Natural killer cell treated with Interleukin-12 subunit alpha and Interleukin-12 subunit beta and Interleukin-15 and Interleukin-18, amount 100 ng/mL, for 72 hours (primary cell): ENCODE measurements around the gene KCNN1. TPM values are rescaled to one million over a fixed set of nuclear protein-coding genes. Genes with fewer than 3 reads are reported as not detected.
"Not testable (repeated sequence)": the region's sequence is repeated elsewhere in the genome, so short reads cannot be mapped to it uniquely, and the experiment has no call there.

Source experiments
- ATAC-seq, 2 donors: fragments of 150-1000 bp; cut with Tn5 transposase in 1 of 2; sonication (Bioruptor Pico), chemical (Tn5 transposase) in 1 of 2; 2 replicates each; pipeline ENCODE4 v1.10.0; 2021
- DNase-seq: peaks from one replicate; pipeline ENCODE4 v3.0.0; 2022; ENCODE audit warnings: low spot score
- H3K27ac Mint-ChIP-seq, 2 donors: 1 replicate in 1 of 2; 2 replicates in 1 of 2; pipeline ENCODE4 v1.8.0; 2022; ENCODE audit warnings: mixed read lengths in 2 of 2, mild to moderate bottlenecking in 1 of 2, moderate library complexity in 1 of 2
- H3K27me3 Mint-ChIP-seq, 2 donors: 1 replicate in 1 of 2; 2 replicates in 1 of 2; pipeline ENCODE4 v1.8.0; 2022; ENCODE audit warnings: mixed read lengths in 2 of 2
- H3K36me3 Mint-ChIP-seq: one replicate; pipeline ENCODE4 v1.8.0; 2022; ENCODE audit warnings: mixed read lengths
- H3K4me1 Mint-ChIP-seq, 2 donors: 1 replicate in 1 of 2; 2 replicates in 1 of 2; pipeline ENCODE4 v1.8.0; 2022; ENCODE audit warnings: low read depth in 2 of 2, mixed read lengths in 2 of 2, mild to moderate bottlenecking in 1 of 2
- H3K4me3 Mint-ChIP-seq: one replicate; pipeline ENCODE4 v1.8.0; 2022; ENCODE audit warnings: mixed read lengths
- H3K9me3 Mint-ChIP-seq: 2 replicates; pipeline ENCODE4 v1.8.0; 2022; ENCODE audit warnings: mixed read lengths
- total RNA-seq, 2 donors: library from RNA; stranded (reverse); gene quantifications; one replicate each; pipeline ENCODE4 v1.2.3, GENCODE V29; 2022

KCNN1 gene
- total RNA-seq, 2 donors from 2014 or later = 1.0 to 1.3 TPM

DNA sequence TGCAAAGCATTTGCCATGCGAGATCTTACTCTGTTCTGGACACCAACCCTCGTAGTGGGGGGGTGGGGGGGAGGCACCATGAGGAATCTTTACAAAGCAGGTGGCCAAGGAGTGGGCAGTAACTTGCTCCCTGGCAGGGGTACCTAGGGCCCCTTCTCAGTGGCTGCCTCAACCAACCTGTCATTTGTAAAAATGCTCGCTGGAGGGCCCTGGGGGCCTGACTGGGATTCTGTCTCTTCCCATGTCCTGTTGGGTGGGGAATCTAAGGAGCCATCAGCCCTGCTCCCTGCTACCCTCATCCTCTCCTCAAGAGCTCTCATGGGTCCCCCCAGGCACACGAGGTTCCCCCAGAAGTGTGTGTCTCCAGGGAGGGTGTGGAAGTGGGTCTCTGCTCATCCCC is 1.5 kb downstream of the KCNN1 start:
- Mint-ChIP-seq H3K36me3 (no peaks in the 10 kb centered on the region), H3K9me3 (no peaks in the 10 kb centered on the region), H3K4me1 (peaks cover 0 to 6% of the 10 kb centered on the region in 2 donors), H3K27ac (no peak overlapping the region), H3K4me3 (no peak overlapping the region), H3K27me3 (peaks cover 21 to 31% of the 10 kb centered on the region in 2 donors)
- DNase-seq (no peak), ATAC-seq (no peak)

DNA sequence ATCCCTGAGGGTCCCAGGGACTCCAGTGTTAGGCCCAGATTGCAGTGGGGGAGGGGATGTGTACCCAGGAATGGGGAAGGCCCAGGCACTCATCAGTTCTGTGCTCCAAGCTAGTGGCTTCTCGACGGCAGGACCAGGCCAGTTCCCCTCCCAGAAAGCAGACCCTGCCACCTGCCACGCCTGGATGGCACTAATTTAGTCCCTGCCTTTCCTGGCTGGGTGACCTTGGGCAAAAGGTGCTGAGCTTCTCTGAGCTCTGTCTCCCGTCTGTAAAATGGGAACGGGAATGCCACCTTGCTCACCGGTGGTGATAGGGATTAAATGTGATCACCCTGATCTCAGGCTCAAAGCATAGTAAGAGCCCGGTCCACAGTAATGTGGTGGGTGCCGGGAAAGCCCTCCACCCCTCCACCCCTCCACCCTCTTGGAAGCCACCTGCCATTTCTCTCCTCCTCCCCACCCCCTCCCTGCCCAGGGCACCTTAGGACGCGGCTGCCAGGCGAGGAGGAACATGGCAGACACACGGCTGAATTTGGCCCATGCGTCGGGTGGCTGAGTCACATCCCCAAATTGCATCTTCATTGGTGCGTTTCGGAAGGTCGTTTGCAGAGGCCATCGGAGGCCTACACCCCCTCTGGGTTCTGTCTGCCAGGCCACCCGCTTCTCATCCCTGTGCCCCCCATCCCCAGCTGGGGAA is 2.3 kb downstream of the KCNN1 start:
- H3K4me3 Mint-ChIP-seq = no peak overlapping the region
- ATAC-seq (no peak), DNase-seq (no peak)
- H3K4me1 Mint-ChIP-seq = peaks cover 0 to 6% of the 10 kb centered on the region in 2 donors
- H3K9me3 Mint-ChIP-seq = no peaks in the 10 kb centered on the region
- H3K27ac Mint-ChIP-seq = no peak overlapping the region
- peaks cover 21 to 24% of the 10 kb centered on the region in 2 donors for H3K27me3 Mint-ChIP-seq
- no peaks in the 10 kb centered on the region for H3K36me3 Mint-ChIP-seq

DNA sequence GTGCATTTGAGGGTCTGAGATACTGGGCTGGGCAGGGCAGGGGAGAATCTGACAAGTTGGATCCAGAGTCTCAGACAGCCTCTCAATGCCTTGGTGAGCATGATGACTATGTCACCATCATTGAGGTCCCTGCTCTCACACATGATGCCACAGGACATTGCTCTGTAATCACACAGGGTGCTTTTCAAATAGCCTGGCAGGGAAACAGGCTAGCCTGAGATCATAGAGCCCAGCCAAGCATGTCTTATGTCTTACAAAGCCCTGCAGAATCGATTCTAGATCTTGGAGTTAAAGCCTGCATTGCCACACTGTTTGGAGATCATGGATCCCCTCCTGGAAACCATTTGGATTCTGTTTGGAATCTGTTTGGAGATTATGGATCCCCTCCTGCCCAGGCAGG is 5.3 kb downstream of the KCNN1 start:
- no peak overlapping the region for H3K4me3 Mint-ChIP-seq
- H3K27ac Mint-ChIP-seq = no peak overlapping the region
- H3K27me3 Mint-ChIP-seq = peaks cover 0 to 5% of the 10 kb centered on the region in 2 donors
- peaks cover 0 to 3% of the 10 kb centered on the region in 2 donors for H3K4me1 Mint-ChIP-seq
- no peaks in the 10 kb centered on the region for H3K36me3 Mint-ChIP-seq
- no peaks in the 10 kb centered on the region for H3K9me3 Mint-ChIP-seq
- DNase-seq (no peak), ATAC-seq (no peak)

DNA sequence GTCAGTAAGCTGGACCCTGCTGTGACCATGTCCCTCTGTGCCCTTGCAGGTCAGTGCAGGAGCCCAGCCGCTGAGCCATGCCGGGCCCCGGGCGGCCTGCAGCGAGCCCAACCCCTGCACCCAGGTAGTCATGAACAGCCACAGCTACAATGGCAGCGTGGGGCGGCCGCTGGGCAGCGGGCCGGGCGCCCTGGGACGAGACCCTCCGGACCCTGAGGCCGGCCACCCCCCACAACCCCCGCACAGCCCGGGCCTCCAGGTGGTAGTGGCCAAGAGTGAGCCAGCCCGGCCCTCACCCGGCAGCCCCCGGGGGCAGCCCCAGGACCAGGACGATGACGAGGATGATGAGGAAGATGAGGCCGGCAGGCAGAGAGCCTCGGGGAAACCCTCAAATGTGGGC is 6.9 kb downstream of the KCNN1 start:
- Mint-ChIP-seq H3K27ac (no peak overlapping the region), H3K9me3 (no peaks in the 10 kb centered on the region), H3K4me1 (peaks cover 0 to 3% of the 10 kb centered on the region in 2 donors), H3K4me3 (no peak overlapping the region), H3K27me3 (peaks cover 0 to 3% of the 10 kb centered on the region in 2 donors), H3K36me3 (no peaks in the 10 kb centered on the region)
- ATAC-seq (peak in 1 of 2 donors; percentile 28), DNase-seq (no peak)

DNA sequence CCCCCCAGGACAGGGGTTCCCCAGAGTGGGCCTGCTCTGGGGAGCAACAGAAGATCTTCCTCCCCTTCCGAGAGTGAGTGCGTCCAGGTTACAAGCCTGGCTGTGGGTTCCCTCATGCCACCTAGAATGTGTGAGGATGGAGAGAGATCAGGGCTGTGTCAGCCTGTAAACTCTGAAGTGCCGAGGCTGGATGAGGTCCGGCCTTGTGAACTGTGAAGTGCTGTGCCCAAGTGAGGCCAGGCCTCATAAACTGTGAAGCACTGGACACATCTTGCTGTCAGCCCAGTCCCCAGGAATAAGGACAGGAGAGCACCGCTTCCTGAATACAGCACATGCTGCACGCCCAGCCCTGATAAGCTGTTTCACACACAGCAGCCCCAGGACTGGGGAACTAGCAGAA is 7.6 kb downstream of the KCNN1 start:
- no peaks in the 10 kb centered on the region for H3K9me3 Mint-ChIP-seq
- no peak for ATAC-seq
- no peak overlapping the region for H3K4me3 Mint-ChIP-seq

DNA sequence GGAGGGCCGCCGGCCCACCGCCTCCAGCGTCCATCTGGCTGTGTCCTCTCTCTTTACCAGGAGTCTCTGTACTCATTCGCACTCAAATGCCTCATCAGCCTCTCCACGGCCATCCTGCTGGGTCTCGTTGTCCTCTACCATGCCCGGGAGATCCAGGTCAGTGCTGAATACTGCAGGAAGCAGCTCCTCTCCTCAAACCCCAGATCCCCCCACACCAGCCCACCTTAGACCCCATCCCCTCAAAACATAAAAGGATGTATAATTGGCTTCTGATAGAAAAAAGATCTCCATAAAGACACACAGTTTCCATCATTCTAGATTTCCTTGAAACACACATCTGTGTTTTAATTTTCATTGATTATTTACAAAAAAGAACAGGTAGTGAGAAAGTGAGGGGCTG is 8.1 kb downstream of the KCNN1 start:
- Mint-ChIP-seq H3K27me3 (peaks cover 0 to 3% of the 10 kb centered on the region in 2 donors), H3K36me3 (no peaks in the 10 kb centered on the region)

More for the DNA sequence above, 7.6 kb downstream of the KCNN1 start:
- Mint-ChIP-seq H3K27ac (no peak overlapping the region), H3K27me3 (peaks cover 0 to 3% of the 10 kb centered on the region in 2 donors), H3K4me1 (peaks cover 0 to 3% of the 10 kb centered on the region in 2 donors), H3K36me3 (no peaks in the 10 kb centered on the region)
- DNase-seq = no peak

DNA sequence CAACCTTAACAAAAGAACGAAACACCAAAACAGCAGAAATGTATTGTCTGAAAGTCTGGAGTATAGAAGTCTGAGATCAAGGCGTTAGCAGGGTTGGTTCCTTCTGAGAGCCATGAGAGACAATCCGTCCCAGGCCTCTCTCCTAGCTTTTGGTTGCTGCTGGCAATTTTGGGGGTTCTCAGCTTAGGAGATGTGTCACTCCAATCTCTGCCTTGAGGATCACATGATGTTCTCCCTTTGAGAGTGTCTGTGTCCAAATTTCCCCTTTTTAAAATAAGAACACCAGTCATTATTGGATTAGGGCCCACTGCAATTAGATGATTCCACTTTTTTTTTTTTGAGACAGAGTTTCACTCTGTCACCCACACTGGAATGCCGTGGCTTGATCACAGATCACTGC is 10.1 kb downstream of the KCNN1 start:
- Mint-ChIP-seq H3K27ac (no peak overlapping the region), H3K9me3 (no peaks in the 10 kb centered on the region), H3K4me1 (no peaks in the 10 kb centered on the region), H3K36me3 (no peaks in the 10 kb centered on the region), H3K27me3 (peaks cover 0 to 3% of the 10 kb centered on the region in 2 donors), H3K4me3 (no peak overlapping the region)
- no peak for DNase-seq
- no peak for ATAC-seq

More for the DNA sequence above, 8.1 kb downstream of the KCNN1 start:
- Mint-ChIP-seq H3K9me3 (no peaks in the 10 kb centered on the region), H3K27ac (no peak overlapping the region), H3K4me1 (no peaks in the 10 kb centered on the region), H3K4me3 (no peak overlapping the region)
- DNase-seq (no peak), ATAC-seq (no peak)

DNA sequence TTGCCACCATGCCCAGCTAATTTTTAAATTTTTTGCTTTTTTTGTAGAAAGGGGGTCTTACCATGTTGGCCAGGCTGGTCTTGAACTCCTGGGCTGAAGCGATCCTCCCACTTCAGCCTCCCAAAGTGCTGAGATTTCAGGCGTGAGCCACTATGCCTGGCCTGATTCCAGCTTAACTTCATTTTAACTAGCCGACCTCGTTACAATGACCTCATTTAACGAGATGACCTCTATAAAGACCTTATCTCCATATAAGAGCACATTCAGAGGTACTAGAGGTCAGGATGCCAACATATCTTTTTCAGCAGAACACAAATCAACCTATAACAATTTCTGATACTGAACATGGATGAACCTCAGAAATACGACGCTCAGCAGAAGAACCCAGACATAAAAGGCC is 10.6 kb downstream of the KCNN1 start:
- H3K27ac Mint-ChIP-seq = no peak overlapping the region
- H3K27me3 Mint-ChIP-seq = peaks cover 0 to 3% of the 10 kb centered on the region in 2 donors
- ATAC-seq (no peak), DNase-seq (no peak)
- no peaks in the 10 kb centered on the region for H3K36me3 Mint-ChIP-seq
- H3K9me3 Mint-ChIP-seq = no peaks in the 10 kb centered on the region
- no peaks in the 10 kb centered on the region for H3K4me1 Mint-ChIP-seq
- no peak overlapping the region for H3K4me3 Mint-ChIP-seq

DNA sequence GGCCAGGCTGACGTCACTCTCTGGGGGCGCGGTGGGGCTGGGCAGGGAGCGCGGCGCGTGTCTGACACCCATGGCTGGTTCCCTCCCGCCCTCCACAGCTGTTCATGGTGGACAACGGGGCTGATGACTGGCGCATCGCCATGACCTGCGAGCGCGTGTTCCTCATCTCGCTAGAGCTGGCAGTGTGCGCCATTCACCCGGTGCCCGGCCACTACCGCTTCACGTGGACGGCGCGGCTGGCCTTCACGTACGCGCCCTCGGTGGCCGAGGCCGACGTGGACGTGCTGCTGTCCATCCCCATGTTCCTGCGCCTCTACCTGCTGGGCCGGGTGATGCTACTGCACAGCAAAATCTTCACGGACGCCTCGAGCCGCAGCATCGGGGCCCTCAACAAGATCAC is 14.7 kb downstream of the KCNN1 start:
- Mint-ChIP-seq H3K9me3 (no peaks in the 10 kb centered on the region), H3K4me3 (no peak overlapping the region), H3K4me1 (peaks cover 0 to 4% of the 10 kb centered on the region in 2 donors), H3K36me3 (no peaks in the 10 kb centered on the region), H3K27me3 (peaks cover 0 to 3% of the 10 kb centered on the region in 2 donors), H3K27ac (no peak overlapping the region)
- DNase-seq (no peak), ATAC-seq (no peak)

DNA sequence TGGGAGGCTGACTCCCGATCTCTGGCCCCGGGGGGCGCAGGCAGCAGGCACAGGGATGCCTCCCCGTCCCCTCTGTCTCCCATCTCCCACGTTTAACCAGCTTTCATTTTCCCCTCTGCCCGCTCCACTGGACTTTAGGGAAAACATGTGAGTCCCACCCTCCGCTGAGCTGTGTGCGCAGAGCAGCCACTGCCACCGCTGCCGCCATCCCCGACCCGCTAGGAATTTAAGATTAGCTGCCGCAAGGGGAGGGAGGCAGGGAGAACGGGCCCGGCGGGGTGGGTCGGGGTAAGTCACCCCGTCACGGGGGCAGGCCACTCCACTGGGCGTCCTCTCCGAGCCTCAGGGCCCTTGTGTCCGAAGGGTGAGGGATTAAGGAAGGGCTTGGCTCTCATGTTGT is 15.5 kb downstream of the KCNN1 start:
- no peak overlapping the region for H3K4me3 Mint-ChIP-seq
- H3K27me3 Mint-ChIP-seq = peaks cover 0 to 3% of the 10 kb centered on the region in 2 donors
- H3K36me3 Mint-ChIP-seq = no peaks in the 10 kb centered on the region
- DNase-seq (no peak), ATAC-seq (peak in 1 of 2 donors; percentile 6)
- H3K9me3 Mint-ChIP-seq = no peaks in the 10 kb centered on the region
- no peak overlapping the region for H3K27ac Mint-ChIP-seq
- H3K4me1 Mint-ChIP-seq = peaks cover 0 to 4% of the 10 kb centered on the region in 2 donors

DNA sequence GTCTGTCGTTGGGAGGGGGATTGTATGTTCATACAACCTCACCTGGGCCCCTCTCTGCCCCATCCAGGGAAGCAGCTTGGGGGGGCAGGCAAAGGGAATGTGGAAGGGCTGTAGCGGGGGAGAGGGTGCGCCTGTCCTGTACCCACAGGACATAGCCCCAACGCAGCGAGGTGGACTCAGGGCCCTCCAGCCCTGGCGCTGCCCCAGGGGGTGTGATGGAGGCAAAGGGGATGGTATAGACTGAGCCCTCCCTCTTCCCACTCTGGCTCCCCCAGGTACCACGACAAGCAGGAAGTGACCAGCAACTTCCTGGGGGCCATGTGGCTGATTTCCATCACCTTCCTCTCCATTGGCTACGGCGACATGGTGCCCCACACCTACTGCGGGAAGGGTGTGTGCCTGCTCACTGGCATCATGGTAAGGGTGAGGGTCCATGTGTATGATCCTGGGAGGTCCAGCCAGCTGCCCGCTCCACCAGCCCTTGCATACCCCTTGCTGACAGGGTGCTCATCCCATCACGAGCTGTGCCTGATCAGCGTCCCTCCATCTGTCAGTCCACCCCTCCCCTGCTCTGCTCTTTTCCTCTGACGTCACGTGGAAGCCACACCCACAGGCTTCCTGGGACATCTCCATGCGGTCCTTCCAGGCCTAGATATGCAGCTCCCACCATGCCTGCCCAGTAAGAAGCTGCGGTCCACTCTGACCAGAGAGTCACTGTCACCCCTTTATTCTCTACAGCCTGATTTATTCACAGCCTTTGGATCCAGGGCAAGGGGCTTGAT is 18.3 kb downstream of the KCNN1 start:
- DNase-seq (no peak), ATAC-seq (no peak)
- Mint-ChIP-seq H3K4me1 (peaks cover 0 to 4% of the 10 kb centered on the region in 2 donors), H3K27ac (peak overlapping the region in 1 of 2 donors; percentile 9), H3K27me3 (no peaks in the 10 kb centered on the region), H3K4me3 (no peak overlapping the region), H3K9me3 (no peaks in the 10 kb centered on the region), H3K36me3 (no peaks in the 10 kb centered on the region)

DNA sequence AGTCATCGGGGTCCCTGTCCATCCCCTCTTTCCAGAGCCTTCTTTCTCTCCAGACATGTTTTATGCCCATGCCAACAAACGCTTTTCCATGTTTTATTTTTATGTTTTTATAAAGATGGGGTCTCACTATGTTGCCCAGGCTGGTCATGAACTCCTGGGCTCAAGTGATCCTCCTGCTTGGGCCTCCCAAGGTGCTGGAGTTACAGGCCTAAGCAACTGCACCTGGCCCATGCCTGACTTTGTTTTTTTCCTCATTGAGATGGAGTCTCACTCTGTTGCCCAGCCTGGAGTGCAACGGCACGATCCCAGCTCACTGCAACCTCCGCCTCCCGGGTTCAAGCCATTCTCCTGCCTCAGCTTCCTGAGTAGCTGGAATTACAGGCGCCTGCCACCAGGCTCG is 19.7 kb downstream of the KCNN1 start:
- not testable (repeated sequence) for ATAC-seq, H3K4me1 Mint-ChIP-seq, H3K9me3 Mint-ChIP-seq, H3K27ac Mint-ChIP-seq, DNase-seq, H3K4me3 Mint-ChIP-seq, H3K36me3 Mint-ChIP-seq, H3K27me3 Mint-ChIP-seq

DNA sequence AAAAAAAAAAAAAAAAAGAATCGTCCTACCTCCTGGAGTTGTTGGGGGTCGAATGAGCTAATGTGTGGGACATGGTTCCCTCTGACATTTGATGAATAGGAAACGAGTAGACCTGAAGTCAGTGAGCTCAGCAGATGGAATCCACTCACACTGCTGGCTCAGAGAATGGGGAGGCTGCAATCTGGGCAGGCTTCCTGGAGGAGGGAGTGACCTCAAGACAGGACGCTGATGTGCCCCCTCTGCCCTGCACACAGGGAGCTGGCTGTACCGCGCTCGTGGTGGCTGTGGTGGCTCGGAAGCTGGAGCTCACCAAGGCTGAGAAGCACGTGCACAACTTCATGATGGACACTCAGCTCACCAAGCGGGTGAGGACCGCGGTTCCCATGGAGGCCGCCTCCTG is 21.3 kb downstream of the KCNN1 start:
- ATAC-seq = no peak

DNA sequence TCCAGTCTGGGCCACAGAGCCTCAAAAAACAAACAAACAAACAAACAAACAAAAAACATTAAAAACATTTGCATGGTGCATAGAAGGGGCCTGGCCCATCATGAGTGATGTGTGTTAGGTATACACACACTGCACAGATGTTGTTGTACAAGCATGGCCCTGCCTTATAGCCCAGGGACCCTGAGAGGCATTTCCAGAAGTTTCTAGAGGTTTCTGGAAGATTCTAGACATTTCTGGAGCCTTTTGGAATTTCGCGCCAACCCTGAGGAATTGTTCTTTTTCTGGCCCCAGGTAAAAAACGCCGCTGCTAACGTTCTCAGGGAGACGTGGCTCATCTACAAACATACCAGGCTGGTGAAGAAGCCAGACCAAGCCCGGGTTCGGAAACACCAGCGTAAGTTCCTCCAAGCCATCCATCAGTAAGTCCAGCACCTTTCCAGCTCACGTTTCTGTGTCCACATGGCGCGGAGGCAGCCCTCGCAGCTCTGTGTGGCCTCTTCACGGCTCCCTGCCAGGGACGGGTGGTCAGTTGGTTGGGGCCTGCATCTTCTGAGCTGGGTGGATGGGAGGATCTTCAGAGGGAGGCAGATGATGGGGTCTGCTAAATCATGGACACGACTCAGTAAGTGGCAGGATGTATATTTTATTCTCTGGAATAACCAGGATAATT is 22.7 kb downstream of the KCNN1 start:
- H3K36me3 Mint-ChIP-seq = no peaks in the 10 kb centered on the region
- no peaks in the 10 kb centered on the region for H3K27me3 Mint-ChIP-seq
- DNase-seq (no peak), ATAC-seq (no peak)
- H3K27ac Mint-ChIP-seq = no peak overlapping the region
- H3K9me3 Mint-ChIP-seq = no peaks in the 10 kb centered on the region
- H3K4me3 Mint-ChIP-seq = no peak overlapping the region
- peaks cover 0 to 4% of the 10 kb centered on the region in 2 donors for H3K4me1 Mint-ChIP-seq

More for the DNA sequence above, 21.3 kb downstream of the KCNN1 start:
- no peaks in the 10 kb centered on the region for H3K36me3 Mint-ChIP-seq
- H3K27me3 Mint-ChIP-seq = no peaks in the 10 kb centered on the region
- H3K9me3 Mint-ChIP-seq = no peaks in the 10 kb centered on the region
- H3K4me1 Mint-ChIP-seq = peaks cover 0 to 4% of the 10 kb centered on the region in 2 donors
- H3K4me3 Mint-ChIP-seq = no peak overlapping the region
- no peak overlapping the region for H3K27ac Mint-ChIP-seq
- no peak for DNase-seq
